ENCODE data around the gene PRKN.

PRKN gene

DNA sequence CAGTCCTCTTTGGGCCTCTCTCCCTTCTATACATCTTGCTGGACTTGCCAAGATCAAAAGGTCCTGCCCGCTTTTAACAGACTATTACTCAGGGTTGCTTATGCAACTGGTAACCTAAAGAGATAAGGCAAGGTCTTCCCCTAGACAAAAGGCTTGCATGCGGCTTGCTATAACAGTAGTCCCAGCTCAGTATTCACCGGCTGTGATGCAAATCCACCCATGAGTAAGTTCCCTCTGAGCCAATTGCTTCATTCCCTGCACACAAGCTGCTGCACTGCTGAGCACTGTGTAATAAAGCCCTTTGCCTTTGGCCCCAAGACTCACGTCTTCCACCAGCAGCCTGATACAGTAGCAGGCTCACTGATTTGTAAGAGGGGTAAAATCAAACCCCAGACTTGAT, 363.8 kb downstream of the PRKN start:
- TF ChIP-seq, protein P1, sequence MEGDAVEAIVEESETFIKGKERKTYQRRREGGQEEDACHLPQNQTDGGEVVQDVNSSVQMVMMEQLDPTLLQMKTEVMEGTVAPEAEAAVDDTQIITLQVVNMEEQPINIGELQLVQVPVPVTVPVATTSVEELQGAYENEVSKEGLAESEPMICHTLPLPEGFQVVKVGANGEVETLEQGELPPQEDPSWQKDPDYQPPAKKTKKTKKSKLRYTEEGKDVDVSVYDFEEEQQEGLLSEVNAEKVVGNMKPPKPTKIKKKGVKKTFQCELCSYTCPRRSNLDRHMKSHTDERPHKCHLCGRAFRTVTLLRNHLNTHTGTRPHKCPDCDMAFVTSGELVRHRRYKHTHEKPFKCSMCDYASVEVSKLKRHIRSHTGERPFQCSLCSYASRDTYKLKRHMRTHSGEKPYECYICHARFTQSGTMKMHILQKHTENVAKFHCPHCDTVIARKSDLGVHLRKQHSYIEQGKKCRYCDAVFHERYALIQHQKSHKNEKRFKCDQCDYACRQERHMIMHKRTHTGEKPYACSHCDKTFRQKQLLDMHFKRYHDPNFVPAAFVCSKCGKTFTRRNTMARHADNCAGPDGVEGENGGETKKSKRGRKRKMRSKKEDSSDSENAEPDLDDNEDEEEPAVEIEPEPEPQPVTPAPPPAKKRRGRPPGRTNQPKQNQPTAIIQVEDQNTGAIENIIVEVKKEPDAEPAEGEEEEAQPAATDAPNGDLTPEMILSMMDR (IDR thresholded peaks at IDR 0.05; ENCODE audit: low read depth, low read length), result no peak
- no peak for TF ChIP-seq EZH2phosphoT487 (IDR thresholded peaks at IDR 0.05; ENCODE audit: low read depth)
- H3K4me2 ChIP-seq (ENCODE audit: low read length), result no peak overlapping the region
- H2AFZ ChIP-seq (ENCODE audit: low read depth, low read length), result no peak overlapping the region
- no peaks in the 10 kb centered on the region for H3K9me3 ChIP-seq (ENCODE audit: insufficient read depth, low read length)
- no peaks in the 10 kb centered on the region for H4K20me1 ChIP-seq (ENCODE audit: insufficient read depth, low read length)
- H3K9ac ChIP-seq (ENCODE audit: low read length), result no peak overlapping the region
- no peaks in the 10 kb centered on the region for H3K4me1 ChIP-seq (ENCODE audit: low read length)
- H3K27ac ChIP-seq (ENCODE audit: low read length), result no peak overlapping the region
- no peaks in the 10 kb centered on the region for H3K79me2 ChIP-seq (ENCODE audit: low read length)
- H3K36me3 ChIP-seq (replicated peaks; ENCODE audit: low read depth, low read length), result no peaks in the 10 kb centered on the region
- no peaks in the 10 kb centered on the region for H3K27me3 ChIP-seq (ENCODE audit: low read depth, low read length)
- no peak overlapping the region for H3K4me3 ChIP-seq (ENCODE audit: low read length)

DNA sequence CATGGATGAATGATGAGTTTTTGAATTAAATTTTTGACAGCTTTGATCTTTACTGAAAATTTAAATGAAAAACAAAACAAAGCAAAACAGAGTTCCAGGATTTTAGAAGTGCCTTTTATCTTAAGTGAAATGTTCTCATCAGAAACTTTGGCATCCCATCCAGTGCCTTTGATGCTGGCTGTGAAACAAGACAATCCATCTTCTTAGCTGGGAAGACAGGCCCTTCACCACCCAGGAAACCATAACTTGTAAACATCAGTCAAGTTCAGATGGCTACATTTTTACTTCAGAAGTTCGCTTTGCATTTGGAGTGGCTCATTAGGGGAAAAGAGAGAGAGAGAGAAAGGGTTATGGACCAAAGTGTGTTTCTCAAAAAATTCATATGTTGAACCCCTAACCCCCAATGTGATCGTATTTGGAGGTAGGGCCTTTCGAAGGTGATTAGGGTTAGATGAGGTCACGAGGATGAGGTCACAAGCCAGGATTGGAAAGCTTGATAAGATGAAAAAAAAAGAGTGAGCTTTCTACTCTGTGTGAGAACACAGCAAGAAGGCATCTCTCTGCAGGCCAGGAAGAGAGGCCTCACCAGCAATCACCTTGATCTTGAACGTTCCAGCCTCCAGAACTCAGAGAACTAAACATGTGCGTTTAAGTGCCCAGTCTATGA, 366.5 kb downstream of the PRKN start:
- TF ChIP-seq, protein P1 (IDR thresholded peaks at IDR 0.05; ENCODE audit: low read depth, low read length), result no peak
- TF ChIP-seq EZH2phosphoT487 (IDR thresholded peaks at IDR 0.05; ENCODE audit: low read depth), result no peak
- H4K20me1 ChIP-seq (ENCODE audit: insufficient read depth, low read length), result no peaks in the 10 kb centered on the region
- no peak overlapping the region for H2AFZ ChIP-seq (ENCODE audit: low read depth, low read length)
- H3K36me3 ChIP-seq (replicated peaks; ENCODE audit: low read depth, low read length), result no peaks in the 10 kb centered on the region
- no peaks in the 10 kb centered on the region for H3K79me2 ChIP-seq (ENCODE audit: low read length)
- H3K4me3 ChIP-seq (ENCODE audit: low read length), result no peak overlapping the region
- no peaks in the 10 kb centered on the region for H3K9me3 ChIP-seq (ENCODE audit: insufficient read depth, low read length)
- no peak overlapping the region for H3K27ac ChIP-seq (ENCODE audit: low read length)
- H3K4me2 ChIP-seq (ENCODE audit: low read length), result no peak overlapping the region
- no peaks in the 10 kb centered on the region for H3K4me1 ChIP-seq (ENCODE audit: low read length)
- no peak overlapping the region for H3K9ac ChIP-seq (ENCODE audit: low read length)
- H3K27me3 ChIP-seq (ENCODE audit: low read depth, low read length), result no peaks in the 10 kb centered on the region

DNA sequence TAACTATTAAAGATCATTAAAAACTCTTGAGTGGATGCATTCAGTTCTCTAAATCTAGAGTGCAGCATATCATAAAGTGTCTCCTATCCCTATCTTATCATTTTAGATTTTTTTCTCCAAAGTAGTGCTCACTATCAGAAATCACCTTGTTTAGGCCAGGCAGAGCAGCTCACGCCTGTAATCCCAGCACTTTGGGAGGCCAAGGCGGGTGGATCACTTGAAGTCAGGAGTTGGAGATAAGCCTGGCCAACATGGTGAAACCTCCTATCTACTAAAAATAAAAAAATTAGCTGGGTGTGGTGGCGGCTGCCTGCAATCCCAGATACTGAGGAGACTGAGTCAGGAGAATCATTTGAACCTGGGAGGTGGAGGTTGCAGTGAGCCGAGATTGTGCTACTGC, 368.9 kb downstream of the PRKN start:
- no peak overlapping the region for H3K27ac ChIP-seq (ENCODE audit: low read length)
- H3K4me3 ChIP-seq (ENCODE audit: low read length), result no peak overlapping the region
- H3K36me3 ChIP-seq (replicated peaks; ENCODE audit: low read depth, low read length), result no peaks in the 10 kb centered on the region
- H3K4me1 ChIP-seq (ENCODE audit: low read length), result no peaks in the 10 kb centered on the region
- no peaks in the 10 kb centered on the region for H4K20me1 ChIP-seq (ENCODE audit: insufficient read depth, low read length)
- H3K27me3 ChIP-seq (ENCODE audit: low read depth, low read length), result no peaks in the 10 kb centered on the region
- no peak overlapping the region for H3K9ac ChIP-seq (ENCODE audit: low read length)
- H2AFZ ChIP-seq (ENCODE audit: low read depth, low read length), result no peak overlapping the region
- H3K79me2 ChIP-seq (ENCODE audit: low read length), result no peaks in the 10 kb centered on the region
- no peak overlapping the region for H3K4me2 ChIP-seq (ENCODE audit: low read length)
- H3K9me3 ChIP-seq (ENCODE audit: insufficient read depth, low read length), result no peaks in the 10 kb centered on the region
- TF ChIP-seq, protein P1 (IDR thresholded peaks at IDR 0.05; ENCODE audit: low read depth, low read length), result no peak
- TF ChIP-seq EZH2phosphoT487 (IDR thresholded peaks at IDR 0.05; ENCODE audit: low read depth), result no peak

DNA sequence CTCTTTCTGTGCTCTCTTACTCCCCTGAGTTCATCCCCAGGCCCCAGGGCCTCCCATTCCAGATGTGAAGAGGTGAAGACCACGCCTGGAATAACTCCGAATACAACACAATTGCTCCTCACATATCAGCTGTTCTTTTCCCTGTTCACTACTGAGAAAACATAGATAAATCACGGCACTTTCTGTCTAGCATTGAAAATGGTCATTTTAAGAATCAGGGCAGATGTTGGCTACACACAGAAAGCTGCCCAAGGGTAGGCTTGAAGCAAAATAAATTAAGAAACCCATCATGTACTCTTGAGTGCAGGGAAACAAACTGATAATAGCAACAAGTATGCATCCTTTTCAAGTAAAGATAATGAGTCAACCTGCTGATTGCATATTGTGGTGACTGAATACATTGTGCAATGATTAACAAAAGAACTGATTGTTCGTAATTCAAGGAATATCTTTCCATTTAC, 382.5 kb downstream of the PRKN start:
- no peak overlapping the region for H3K27ac ChIP-seq (ENCODE audit: low read length)
- no peaks in the 10 kb centered on the region for H3K27me3 ChIP-seq (ENCODE audit: low read depth, low read length)
- no peaks in the 10 kb centered on the region for H3K4me1 ChIP-seq (ENCODE audit: low read length)
- no peak overlapping the region for H3K4me2 ChIP-seq (ENCODE audit: low read length)
- no peak overlapping the region for H2AFZ ChIP-seq (ENCODE audit: low read depth, low read length)
- H3K79me2 ChIP-seq (ENCODE audit: low read length), result no peaks in the 10 kb centered on the region
- no peaks in the 10 kb centered on the region for H4K20me1 ChIP-seq (ENCODE audit: insufficient read depth, low read length)
- TF ChIP-seq, protein P1 (IDR thresholded peaks at IDR 0.05; ENCODE audit: low read depth, low read length), result no peak
- TF ChIP-seq EZH2phosphoT487 (IDR thresholded peaks at IDR 0.05; ENCODE audit: low read depth), result no peak
- no peak overlapping the region for H3K9ac ChIP-seq (ENCODE audit: low read length)
- H3K4me3 ChIP-seq (ENCODE audit: low read length), result no peak overlapping the region
- H3K36me3 ChIP-seq (replicated peaks; ENCODE audit: low read depth, low read length), result no peaks in the 10 kb centered on the region
- no peaks in the 10 kb centered on the region for H3K9me3 ChIP-seq (ENCODE audit: insufficient read depth, low read length)

All from OCI-LY3 (cell line).